Measurements from ENCODE around the gene CCL28. TPM values are rescaled to one million over a fixed set of nuclear protein-coding genes. Genes with fewer than 3 reads are reported as not detected.

The CCL28 gene
- total RNA-seq, 1 experiment from 2014 or later, result 8.6 TPM

GRCh38 chr5:43421450-43422133 is 9.4 kb upstream of the CCL28 start:
- Mint-ChIP-seq H3K27me3 (ENCODE audit: insufficient read depth, unreplicated experiment) (no peaks in the 10 kb centered on the region), H3K9me3 (ENCODE audit: unreplicated experiment) (peaks cover 10% of the 10 kb centered on the region), H3K27ac (ENCODE audit: unreplicated experiment) (peak overlapping the region; percentile 2), H3K36me3 (ENCODE audit: insufficient read depth, unreplicated experiment) (no peaks in the 10 kb centered on the region), H3K4me1 (ENCODE audit: low read depth, unreplicated experiment) (peaks cover 20% of the 10 kb centered on the region), H3K4me3 (ENCODE audit: unreplicated experiment) (no peak overlapping the region)
- no peaks in the 10 kb centered on the region for H3K36me3 ChIP-seq (ENCODE audit: control insufficient read depth, insufficient read depth, low read length)
- no peaks in the 10 kb centered on the region for H3K27me3 ChIP-seq (replicated peaks; ENCODE audit: control insufficient read depth, insufficient read depth, low read length)
- POLR2A ChIA-PET, result interaction anchor here (0.6 to 1.2 kb wide), 2 partner anchors 62 to 495 kb away, joined by 3 to 12 read pairs; partner anchors contain the start of gene TMEM267
- peaks cover 12% of the 10 kb centered on the region for H3K4me1 ChIP-seq
- DNase-seq, result no peak
- CTCF ChIA-PET, result interaction anchor here (1.0 kb wide), 1 partner anchor 62 kb away, joined by 5 read pairs; the partner anchor contains the start of gene TMEM267
- intact Hi-C loops (cut with micrococcal nuclease; ENCODE audit: unreplicated experiment), result loop anchor here (2.0 kb wide), 1 partner anchor 61 kb away; the partner anchor contains the start of gene TMEM267
- TF ChIP-seq CTCF (IDR thresholded peaks at IDR 0.05; ENCODE audit: insufficient read depth in 1 of 2, low read depth in 1 of 2, low read length in 1 of 2, severe bottlenecking in 1 of 2, unreplicated experiment in 1 of 2), result no peak
- no peaks in the 10 kb centered on the region for H3K9me3 ChIP-seq
- BruUV-seq (replicated peaks), result no TSS peak
- no peak overlapping the region for H3K4me3 ChIP-seq (ENCODE audit: low read depth, low read length)

GRCh38 chr5:43420241-43420640 is 8.1 kb upstream of the CCL28 start:
- POLR2A ChIA-PET, result interaction anchor here (0.6 kb wide), 1 partner anchor 114 kb away, joined by 3 read pairs; no protein-coding TSS in a partner anchor

GRCh38 chr5:43418561-43418960 is 6.4 kb upstream of the CCL28 start:
- Mint-ChIP-seq H3K9me3 (ENCODE audit: unreplicated experiment) (no peaks in the 10 kb centered on the region), H3K27ac (ENCODE audit: unreplicated experiment) (no peak overlapping the region), H3K4me3 (ENCODE audit: unreplicated experiment) (no peak overlapping the region), H3K36me3 (ENCODE audit: insufficient read depth, unreplicated experiment) (no peaks in the 10 kb centered on the region), H3K4me1 (ENCODE audit: low read depth, unreplicated experiment) (peaks cover 20% of the 10 kb centered on the region), H3K27me3 (ENCODE audit: insufficient read depth, unreplicated experiment) (no peaks in the 10 kb centered on the region)
- intact Hi-C loops (cut with micrococcal nuclease; ENCODE audit: unreplicated experiment), result no loop called here
- Histone ChIP-seq H3K36me3 (ENCODE audit: control insufficient read depth, insufficient read depth, low read length) (no peaks in the 10 kb centered on the region), H3K4me1 (peaks cover 12% of the 10 kb centered on the region), H3K4me3 (ENCODE audit: low read depth, low read length) (no peak overlapping the region), H3K9me3 (no peaks in the 10 kb centered on the region), H3K27me3 (replicated peaks; ENCODE audit: control insufficient read depth, insufficient read depth, low read length) (no peaks in the 10 kb centered on the region)
- no peak for DNase-seq
- POLR2A ChIA-PET, result no interaction called here
- TF ChIP-seq CTCF (IDR thresholded peaks at IDR 0.05; ENCODE audit: insufficient read depth in 1 of 2, low read depth in 1 of 2, low read length in 1 of 2, severe bottlenecking in 1 of 2, unreplicated experiment in 1 of 2), result no peak
- CTCF ChIA-PET, result interaction anchor here (1.0 to 1.4 kb wide), 2 partner anchors 29 to 65 kb away, joined by 3 read pairs; partner anchors contain the start of gene TMEM267
- no TSS peak for BruUV-seq (replicated peaks)

More at GRCh38 chr5:43420241-43420640, 8.1 kb upstream of the CCL28 start:
- H3K4me3 Mint-ChIP-seq (ENCODE audit: unreplicated experiment), result no peak overlapping the region
- Histone ChIP-seq H3K4me1 (peaks cover 12% of the 10 kb centered on the region), H3K36me3 (ENCODE audit: control insufficient read depth, insufficient read depth, low read length) (no peaks in the 10 kb centered on the region), H3K4me3 (ENCODE audit: low read depth, low read length) (no peak overlapping the region), H3K9me3 (no peaks in the 10 kb centered on the region), H3K27me3 (replicated peaks; ENCODE audit: control insufficient read depth, insufficient read depth, low read length) (no peaks in the 10 kb centered on the region)
- H3K27ac Mint-ChIP-seq (ENCODE audit: unreplicated experiment), result peak overlapping the region; percentile 51
- DNase-seq, result no peak
- H3K9me3 Mint-ChIP-seq (ENCODE audit: unreplicated experiment), result no peaks in the 10 kb centered on the region
- peaks cover 20% of the 10 kb centered on the region for H3K4me1 Mint-ChIP-seq (ENCODE audit: low read depth, unreplicated experiment)
- no peaks in the 10 kb centered on the region for H3K27me3 Mint-ChIP-seq (ENCODE audit: insufficient read depth, unreplicated experiment)
- H3K36me3 Mint-ChIP-seq (ENCODE audit: insufficient read depth, unreplicated experiment), result no peaks in the 10 kb centered on the region
- no peak for TF ChIP-seq CTCF (IDR thresholded peaks at IDR 0.05; ENCODE audit: insufficient read depth in 1 of 2, low read depth in 1 of 2, low read length in 1 of 2, severe bottlenecking in 1 of 2, unreplicated experiment in 1 of 2)
- intact Hi-C loops (cut with micrococcal nuclease; ENCODE audit: unreplicated experiment), result no loop called here
- no TSS peak for BruUV-seq (replicated peaks)
- CTCF ChIA-PET, result no interaction called here

Data from Caco-2 (cell line).